GM13977 (cell line): Measurements from ENCODE around the gene TGFB2.

ENCODE experiments used
- DNase-seq: peaks from one replicate; pipeline ENCODE4 v3.0.0; 2012; ENCODE audit warnings: low spot score
- CTCF ChIP-seq: IDR thresholded peaks from 2 replicates; pipeline ENCODE4 v1.5.1; 2012; ENCODE audit warnings: mild to moderate bottlenecking, control low read depth; ENCODE audit not compliant: insufficient read depth; ENCODE audit errors: extremely low read depth, missing control alignments
- in situ Hi-C: fragments of 300-500 bp; cut with MboI; formaldehyde crosslinking; loops from one replicate; pipeline ENCODE4 v1.12.0; 2022; ENCODE audit warnings: low sequenced_read_pairs, low pct_unique_long_range_greater_than_20kb, mixed read lengths, inconsistent platforms; ENCODE audit not compliant: unreplicated experiment

The TGFB2 gene

GRCh38 chr1:218302155-218302554, 43.0 kb upstream of the TGFB2 start:
- in situ Hi-C loops = no loop called here
- TF ChIP-seq CTCF = no peak
- DNase-seq = no peak

GRCh38 chr1:218303176-218303879, 41.8 kb upstream of the TGFB2 start:
- no peak for DNase-seq
- TF ChIP-seq CTCF = no peak
- in situ Hi-C loops = no loop called here

GRCh38 chr1:218304281-218305039, 40.7 kb upstream of the TGFB2 start:
- in situ Hi-C loops = no loop called here
- no peak for TF ChIP-seq CTCF
- no peak for DNase-seq

- TF ChIP-seq CTCF = no peak
- in situ Hi-C loops = no loop called here
- DNase-seq = no peak
These were observed 39.6 kb upstream of the TGFB2 start for GRCh38 chr1:218305472-218306064.

GRCh38 chr1:218312509-218312908, 32.6 kb upstream of the TGFB2 start:
- DNase-seq = no peak
- in situ Hi-C loops = no loop called here
- no peak for TF ChIP-seq CTCF

GRCh38 chr1:218314316-218314715, 30.8 kb upstream of the TGFB2 start:
- in situ Hi-C loops = no loop called here
- TF ChIP-seq CTCF = no peak
- no peak for DNase-seq
